GM12878 (cell line): ENCODE measurements around the gene PLD4.

Experiments used
- EP300 ChIP-seq, 2 experiments: fragments of 150-350 bp in 1 of 2; IDR thresholded peaks; 2 replicates each; pipeline ENCODE4 v1.6.1; 2011 to 2012; ENCODE audit warnings: low read depth in 2 of 2, low read length in 2 of 2, borderline replicate concordance in 1 of 2, improper control_type of control experiment in 1 of 2, inconsistent platforms in 1 of 2; ENCODE audit not compliant: control insufficient read depth in 1 of 2
- EZH2 ChIP-seq: IDR thresholded peaks from 2 replicates; pipeline ENCODE4 v1.6.1; 2012; ENCODE audit warnings: low read depth, mild to moderate bottlenecking, control low read depth, inconsistent platforms, low read length, borderline replicate concordance; ENCODE audit not compliant: control insufficient read depth
- LARP7 ChIP-seq: fragments of 450-650 bp; IDR thresholded peaks from 2 replicates; pipeline ENCODE4 v1.6.1; 2017; ENCODE audit warnings: mild to moderate bottlenecking
- NFXL1 ChIP-seq: fragments of 450-650 bp; IDR thresholded peaks from 2 replicates; pipeline ENCODE4 v1.6.1; 2017; ENCODE audit warnings: antibody characterized with exemption, mild to moderate bottlenecking, borderline replicate concordance
- NRF1 ChIP-seq: conservative IDR thresholded peaks from 2 replicates; pipeline ENCODE4 v1.6.1; 2011; ENCODE audit warnings: mild to moderate bottlenecking, low read depth, low read length, improper control_type of control experiment
- POLR2AphosphoS5 ChIP-seq: IDR thresholded peaks from 2 replicates; pipeline ENCODE4 v1.6.1; 2011; ENCODE audit warnings: mild to moderate bottlenecking, low read length, inconsistent platforms
- SIX5 ChIP-seq: IDR thresholded peaks from 2 replicates; pipeline ENCODE4 v1.6.1; 2011; ENCODE audit warnings: mild to moderate bottlenecking, low read depth, low read length, moderate library complexity; ENCODE audit not compliant: severe bottlenecking
- TAF1 ChIP-seq: IDR thresholded peaks from 2 replicates; pipeline ENCODE4 v1.6.1; 2011; ENCODE audit warnings: mild to moderate bottlenecking, low read depth, low read length, borderline replicate concordance
- YY1 ChIP-seq: IDR thresholded peaks from 2 replicates; pipeline ENCODE4 v1.6.1; 2011; ENCODE audit warnings: low read depth, mild to moderate bottlenecking, low read length
- ZNF207 ChIP-seq: fragments of 450-650 bp; IDR thresholded peaks from 2 replicates; pipeline ENCODE4 v1.6.1; 2014; ENCODE audit warnings: antibody characterized with exemption, mild to moderate bottlenecking, borderline replicate concordance
- TF ChIP-seq, protein P1 (sequence below): fragments of 450-650 bp; IDR thresholded peaks from 2 replicates; pipeline ENCODE4 v1.6.1; 2017; ENCODE audit warnings: mild to moderate bottlenecking, moderate library complexity
- TF ChIP-seq, protein P2 (sequence below), 3 experiments: IDR thresholded peaks in 2 of 3; conservative IDR thresholded peaks in 1 of 3; 2 replicates each; pipeline ENCODE4 v1.5.1; 2011; ENCODE audit warnings: low read depth in 3 of 3, low read length in 3 of 3, mild to moderate bottlenecking in 3 of 3, control low read depth in 2 of 3, moderate library complexity in 2 of 3, inconsistent platforms in 1 of 3, mixed read lengths in 1 of 3; ENCODE audit not compliant: control insufficient read depth in 2 of 3, insufficient read depth in 1 of 3; ENCODE audit errors: extremely low read depth in 1 of 3

DNA sequence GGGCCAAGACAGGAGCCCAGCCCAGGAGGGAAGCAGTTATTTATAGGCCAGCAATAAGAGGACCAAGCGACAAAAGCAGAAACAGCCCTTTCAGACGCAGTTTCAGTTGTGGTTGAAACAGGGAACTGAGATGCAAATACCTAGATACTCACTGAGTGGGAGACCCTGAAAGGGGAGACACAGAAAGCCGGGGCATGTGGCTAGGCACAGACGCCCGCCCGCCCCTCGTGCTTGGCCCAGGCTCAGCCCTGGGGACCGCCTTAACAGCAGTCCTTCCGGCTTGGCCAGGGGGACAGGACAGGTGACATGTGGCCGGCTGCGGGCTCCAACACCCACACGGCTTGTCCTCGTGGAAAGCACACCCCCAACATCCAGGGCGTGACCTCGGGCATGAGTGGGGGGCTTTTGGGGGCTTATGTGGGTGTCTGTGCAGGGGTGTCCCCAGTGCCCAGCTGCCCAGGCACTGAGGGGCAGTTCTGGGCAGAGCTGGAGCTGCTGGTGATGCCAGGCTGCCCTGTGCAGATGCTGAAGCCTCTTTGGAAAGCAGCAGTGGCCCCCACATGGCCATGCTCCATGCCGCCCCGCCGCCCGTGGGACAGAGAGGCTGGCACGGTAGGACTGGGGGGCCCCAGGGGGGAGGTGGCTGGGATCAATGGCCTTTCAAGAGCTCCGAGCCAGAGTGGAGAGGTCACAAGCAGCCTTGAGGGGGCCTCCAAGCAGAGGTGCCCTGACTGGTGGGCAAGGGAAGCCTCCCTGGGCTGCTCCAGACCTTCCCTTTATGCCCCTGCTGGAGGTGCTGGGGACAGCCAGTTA is 2.1 kb downstream of the PLD4 start:
- TF ChIP-seq NRF1, result no peak
- TF ChIP-seq, protein P1, sequence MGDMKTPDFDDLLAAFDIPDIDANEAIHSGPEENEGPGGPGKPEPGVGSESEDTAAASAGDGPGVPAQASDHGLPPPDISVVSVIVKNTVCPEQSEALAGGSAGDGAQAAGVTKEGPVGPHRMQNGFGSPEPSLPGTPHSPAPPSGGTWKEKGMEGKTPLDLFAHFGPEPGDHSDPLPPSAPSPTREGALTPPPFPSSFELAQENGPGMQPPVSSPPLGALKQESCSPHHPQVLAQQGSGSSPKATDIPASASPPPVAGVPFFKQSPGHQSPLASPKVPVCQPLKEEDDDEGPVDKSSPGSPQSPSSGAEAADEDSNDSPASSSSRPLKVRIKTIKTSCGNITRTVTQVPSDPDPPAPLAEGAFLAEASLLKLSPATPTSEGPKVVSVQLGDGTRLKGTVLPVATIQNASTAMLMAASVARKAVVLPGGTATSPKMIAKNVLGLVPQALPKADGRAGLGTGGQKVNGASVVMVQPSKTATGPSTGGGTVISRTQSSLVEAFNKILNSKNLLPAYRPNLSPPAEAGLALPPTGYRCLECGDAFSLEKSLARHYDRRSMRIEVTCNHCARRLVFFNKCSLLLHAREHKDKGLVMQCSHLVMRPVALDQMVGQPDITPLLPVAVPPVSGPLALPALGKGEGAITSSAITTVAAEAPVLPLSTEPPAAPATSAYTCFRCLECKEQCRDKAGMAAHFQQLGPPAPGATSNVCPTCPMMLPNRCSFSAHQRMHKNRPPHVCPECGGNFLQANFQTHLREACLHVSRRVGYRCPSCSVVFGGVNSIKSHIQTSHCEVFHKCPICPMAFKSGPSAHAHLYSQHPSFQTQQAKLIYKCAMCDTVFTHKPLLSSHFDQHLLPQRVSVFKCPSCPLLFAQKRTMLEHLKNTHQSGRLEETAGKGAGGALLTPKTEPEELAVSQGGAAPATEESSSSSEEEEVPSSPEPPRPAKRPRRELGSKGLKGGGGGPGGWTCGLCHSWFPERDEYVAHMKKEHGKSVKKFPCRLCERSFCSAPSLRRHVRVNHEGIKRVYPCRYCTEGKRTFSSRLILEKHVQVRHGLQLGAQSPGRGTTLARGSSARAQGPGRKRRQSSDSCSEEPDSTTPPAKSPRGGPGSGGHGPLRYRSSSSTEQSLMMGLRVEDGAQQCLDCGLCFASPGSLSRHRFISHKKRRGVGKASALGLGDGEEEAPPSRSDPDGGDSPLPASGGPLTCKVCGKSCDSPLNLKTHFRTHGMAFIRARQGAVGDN, result peak; percentile 34; the same call in 1 of the 2 replicates
- TF ChIP-seq TAF1, result no peak
- TF ChIP-seq, protein P2, sequence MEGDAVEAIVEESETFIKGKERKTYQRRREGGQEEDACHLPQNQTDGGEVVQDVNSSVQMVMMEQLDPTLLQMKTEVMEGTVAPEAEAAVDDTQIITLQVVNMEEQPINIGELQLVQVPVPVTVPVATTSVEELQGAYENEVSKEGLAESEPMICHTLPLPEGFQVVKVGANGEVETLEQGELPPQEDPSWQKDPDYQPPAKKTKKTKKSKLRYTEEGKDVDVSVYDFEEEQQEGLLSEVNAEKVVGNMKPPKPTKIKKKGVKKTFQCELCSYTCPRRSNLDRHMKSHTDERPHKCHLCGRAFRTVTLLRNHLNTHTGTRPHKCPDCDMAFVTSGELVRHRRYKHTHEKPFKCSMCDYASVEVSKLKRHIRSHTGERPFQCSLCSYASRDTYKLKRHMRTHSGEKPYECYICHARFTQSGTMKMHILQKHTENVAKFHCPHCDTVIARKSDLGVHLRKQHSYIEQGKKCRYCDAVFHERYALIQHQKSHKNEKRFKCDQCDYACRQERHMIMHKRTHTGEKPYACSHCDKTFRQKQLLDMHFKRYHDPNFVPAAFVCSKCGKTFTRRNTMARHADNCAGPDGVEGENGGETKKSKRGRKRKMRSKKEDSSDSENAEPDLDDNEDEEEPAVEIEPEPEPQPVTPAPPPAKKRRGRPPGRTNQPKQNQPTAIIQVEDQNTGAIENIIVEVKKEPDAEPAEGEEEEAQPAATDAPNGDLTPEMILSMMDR (IDR thresholded peaks at IDR 0.05 in 2 of 3, conservative IDR thresholded peaks at IDR 0.05 in 1 of 3; ENCODE audit: control insufficient read depth in 2 of 3, extremely low read depth in 1 of 3, insufficient read depth in 1 of 3, low read depth in 3 of 3, low read length in 3 of 3), result 0 out of 6 replicates have a peak, but pooled peaks of 1 of the 3 experiments have one; percentile 4
- peak; percentile 71 to 86; a peak in 3 of 4 replicates for TF ChIP-seq EP300 (IDR thresholded peaks at IDR 0.05; ENCODE audit: borderline replicate concordance in 1 of 2, control insufficient read depth in 1 of 2, low read depth in 2 of 2, low read length in 2 of 2)
- no peak for TF ChIP-seq YY1
- TF ChIP-seq POLR2AphosphoS5, result no peak
- no peak for TF ChIP-seq EZH2
- TF ChIP-seq NFXL1, result no peak
- TF ChIP-seq SIX5, result no peak
- TF ChIP-seq ZNF207, result peak; percentile 40; the same call in 1 of the 2 replicates
- no peak; the same call in 1 of the 2 replicates for TF ChIP-seq LARP7
